ENCODE measurements around the gene PXDN.

Gene PXDN

DNA sequence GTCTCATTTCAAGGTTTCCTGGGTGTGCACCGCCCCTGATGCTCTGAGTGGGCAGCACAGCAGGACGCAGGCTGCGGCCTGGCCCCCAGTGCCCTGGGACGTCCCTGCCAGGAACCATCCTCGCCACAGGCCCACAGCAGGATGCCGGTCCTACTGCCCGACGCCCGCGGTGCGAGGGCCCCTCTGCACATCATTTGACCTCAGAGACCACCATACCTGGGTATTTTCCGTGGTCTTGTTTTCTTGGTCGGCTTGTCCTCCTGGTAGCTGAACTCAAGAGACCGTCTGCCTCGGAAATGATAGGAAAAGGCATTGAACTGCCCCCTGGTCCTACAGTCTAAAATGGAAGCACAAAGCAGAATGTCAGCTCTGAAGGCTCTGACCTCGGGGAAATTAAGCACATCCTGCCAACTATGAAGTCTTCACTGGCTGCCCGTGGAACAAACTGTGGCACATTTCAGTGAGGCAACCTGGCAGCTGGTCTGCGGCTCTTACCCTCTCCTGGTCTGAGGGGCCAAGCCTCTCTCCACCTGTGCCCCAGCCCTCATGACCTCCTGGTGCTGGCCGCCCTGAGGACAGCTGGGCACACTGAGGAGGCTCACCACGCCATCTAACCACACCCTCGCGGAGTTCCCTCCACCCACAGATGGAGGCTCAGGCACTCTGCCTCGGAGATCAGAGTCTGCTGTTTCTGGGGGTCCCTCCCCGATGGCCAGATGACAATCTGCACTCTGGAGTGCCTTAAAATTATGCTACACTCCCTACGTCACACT lies 105.0 kb downstream of the PXDN start:
- H3K27me3 Mint-ChIP-seq = no peaks in the 10 kb centered on the region
- DNase-seq = no peak
- H3K27ac Mint-ChIP-seq = no peak overlapping the region
- no peak overlapping the region for H3K4me3 Mint-ChIP-seq
- H3K4me1 Mint-ChIP-seq (ENCODE audit: low read depth) = no peaks in the 10 kb centered on the region
- H3K36me3 Mint-ChIP-seq (ENCODE audit: low read depth) = no peaks in the 10 kb centered on the region
- no peaks in the 10 kb centered on the region for H3K9me3 Mint-ChIP-seq

DNA sequence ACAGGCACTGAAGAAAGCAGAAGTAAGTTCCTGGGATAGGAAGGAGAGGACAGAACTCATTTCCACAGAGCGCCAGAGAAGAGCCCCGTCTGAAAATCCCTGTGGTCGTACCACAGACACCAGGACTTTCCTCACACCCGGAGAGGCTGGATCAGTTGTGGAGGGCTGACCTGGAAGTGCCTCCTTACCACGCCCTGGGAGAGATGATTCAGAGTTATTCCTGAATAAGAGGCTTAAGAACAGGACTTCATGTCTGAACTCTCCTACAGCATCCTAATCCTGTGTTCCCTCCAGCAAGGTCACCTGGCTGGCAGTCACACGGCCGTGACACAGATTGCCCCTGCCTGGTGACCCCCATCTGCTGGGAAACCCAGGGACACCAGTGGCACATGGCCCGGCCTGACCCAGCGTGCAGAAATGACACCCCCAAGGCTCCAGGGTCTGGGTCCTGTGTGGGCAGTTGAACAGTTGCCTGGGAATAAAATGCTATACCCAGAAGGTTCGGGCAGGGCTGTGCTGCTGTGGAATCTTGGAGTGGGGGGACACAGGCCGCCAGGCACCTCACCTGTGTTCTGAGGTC lies 105.9 kb downstream of the PXDN start:
- Mint-ChIP-seq H3K9me3 (no peaks in the 10 kb centered on the region), H3K27ac (no peak overlapping the region), H3K4me1 (ENCODE audit: low read depth) (no peaks in the 10 kb centered on the region), H3K36me3 (ENCODE audit: low read depth) (no peaks in the 10 kb centered on the region), H3K4me3 (no peak overlapping the region), H3K27me3 (no peaks in the 10 kb centered on the region)
- no peak for DNase-seq

DNA sequence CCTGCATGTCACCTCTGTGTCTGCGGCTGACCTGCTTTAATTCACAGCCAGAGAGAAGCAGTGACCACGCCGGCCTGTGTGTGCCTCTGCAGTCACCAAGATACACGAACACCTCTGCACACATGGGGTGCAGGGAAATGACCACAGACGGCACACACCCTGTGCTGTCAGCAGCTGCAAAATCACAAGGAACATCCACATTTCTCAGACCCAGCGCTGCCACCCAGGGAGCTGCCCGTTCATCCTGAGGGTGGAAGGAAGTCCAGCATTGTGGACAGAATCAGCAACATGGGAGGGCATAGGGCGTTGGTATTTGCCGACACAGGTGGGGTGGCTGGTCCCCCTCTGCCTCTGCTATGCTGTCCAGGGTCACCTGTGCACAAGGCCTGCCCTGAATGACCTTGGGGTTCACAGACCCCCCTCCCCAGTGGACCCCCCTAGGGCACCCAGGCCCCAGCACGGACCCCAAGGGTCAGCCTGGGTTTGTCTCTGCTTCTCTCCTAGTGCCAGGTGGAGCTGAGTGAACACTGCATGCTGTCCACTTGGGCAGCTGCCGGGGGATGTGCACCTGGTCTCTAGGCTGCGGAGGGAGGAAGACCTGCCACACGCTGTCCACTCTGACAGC lies 107.4 kb downstream of the PXDN start:
- H3K27me3 Mint-ChIP-seq = no peaks in the 10 kb centered on the region
- no peak for DNase-seq
- no peaks in the 10 kb centered on the region for H3K36me3 Mint-ChIP-seq (ENCODE audit: low read depth)
- H3K27ac Mint-ChIP-seq = no peak overlapping the region
- H3K9me3 Mint-ChIP-seq = no peaks in the 10 kb centered on the region
- no peaks in the 10 kb centered on the region for H3K4me1 Mint-ChIP-seq (ENCODE audit: low read depth)
- H3K4me3 Mint-ChIP-seq = no peak overlapping the region

- no peaks in the 10 kb centered on the region for H3K4me1 Mint-ChIP-seq (ENCODE audit: low read depth)
- no peak overlapping the region for H3K27ac Mint-ChIP-seq
- no peaks in the 10 kb centered on the region for H3K27me3 Mint-ChIP-seq
Measured at GRCh38 chr2:1635823-1636222, 108.5 kb downstream of the PXDN start.

DNA sequence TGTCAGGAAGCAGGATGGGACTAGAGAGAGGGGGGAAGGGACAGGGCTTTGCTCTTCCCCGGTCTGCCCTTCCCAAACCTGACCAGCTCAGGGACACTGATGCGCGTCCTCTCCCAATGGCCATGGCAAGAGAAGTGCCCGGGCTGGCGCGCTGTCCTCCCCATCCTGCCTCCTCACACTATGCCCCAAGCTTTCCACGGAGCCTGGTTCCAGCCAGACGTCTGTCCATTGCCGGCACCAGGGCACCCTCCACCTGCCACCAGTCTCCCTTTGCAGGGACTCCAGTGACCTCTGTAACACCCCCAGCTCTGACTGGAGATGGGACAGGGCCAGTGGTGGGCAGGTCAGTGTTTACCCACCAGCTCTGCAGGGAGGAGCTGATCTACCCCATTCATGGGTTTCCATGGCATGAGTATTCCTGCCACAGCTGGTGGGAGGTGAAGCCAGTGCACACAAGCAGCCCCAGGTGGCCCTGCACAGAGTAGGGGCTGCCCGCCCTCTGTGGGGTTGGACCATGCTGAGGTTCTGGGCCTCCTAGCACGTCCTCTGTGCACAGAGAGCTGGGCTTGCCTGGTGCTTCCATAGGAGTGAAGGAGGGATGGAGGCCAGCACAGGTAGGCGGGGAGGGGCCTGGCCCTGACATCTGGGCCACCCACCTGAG lies 109.5 kb downstream of the PXDN start:
- no peaks in the 10 kb centered on the region for H3K9me3 Mint-ChIP-seq
- H3K4me3 Mint-ChIP-seq = no peak overlapping the region
- no peak overlapping the region for H3K27ac Mint-ChIP-seq
- no peaks in the 10 kb centered on the region for H3K27me3 Mint-ChIP-seq
- H3K36me3 Mint-ChIP-seq (ENCODE audit: low read depth) = no peaks in the 10 kb centered on the region
- no peak for DNase-seq
- H3K4me1 Mint-ChIP-seq (ENCODE audit: low read depth) = no peaks in the 10 kb centered on the region

More at GRCh38 chr2:1635823-1636222, 108.5 kb downstream of the PXDN start:
- Mint-ChIP-seq H3K36me3 (ENCODE audit: low read depth) (no peaks in the 10 kb centered on the region), H3K4me3 (no peak overlapping the region), H3K9me3 (no peaks in the 10 kb centered on the region)
- DNase-seq = no peak

DNA sequence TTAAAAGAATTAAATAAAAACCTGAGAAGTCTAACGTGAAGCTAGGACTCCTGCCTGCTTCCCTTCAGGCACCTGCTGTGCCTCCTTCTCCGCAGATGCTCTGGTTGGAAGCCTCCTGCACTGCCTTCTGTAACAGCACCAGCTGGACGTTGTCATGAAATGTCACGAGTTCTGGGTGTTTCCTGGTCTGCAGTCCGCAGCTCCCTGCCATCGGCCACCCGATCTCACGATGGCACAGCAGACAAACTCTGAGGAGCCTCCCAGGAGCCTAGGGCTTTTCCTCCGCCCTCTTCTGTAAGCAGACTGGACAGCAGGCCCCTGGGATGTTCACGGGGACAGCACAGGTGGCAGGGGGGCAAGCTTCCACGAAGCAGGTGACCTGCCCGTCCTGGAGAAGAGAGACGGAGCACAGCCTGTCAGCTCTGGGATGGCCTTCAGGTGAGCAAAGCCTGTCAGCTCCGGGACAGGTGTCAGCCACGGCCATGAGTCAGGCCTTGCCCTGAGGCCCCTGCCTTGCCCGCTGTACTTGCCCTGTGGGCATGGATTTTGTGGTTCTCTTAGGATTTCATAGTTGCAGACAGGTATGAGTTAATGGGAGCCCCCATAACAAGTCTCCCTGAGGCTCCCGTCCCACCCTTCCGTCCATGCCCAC lies 110.3 kb downstream of the PXDN start:
- H3K4me3 Mint-ChIP-seq = no peak overlapping the region
- H3K36me3 Mint-ChIP-seq (ENCODE audit: low read depth) = no peaks in the 10 kb centered on the region
- no peaks in the 10 kb centered on the region for H3K27me3 Mint-ChIP-seq

GRCh38 chr2:1633092-1633671 lies 111.1 kb downstream of the PXDN start:
- H3K4me1 Mint-ChIP-seq (ENCODE audit: low read depth) = no peaks in the 10 kb centered on the region
- no peak for DNase-seq

More for the DNA sequence above, 110.3 kb downstream of the PXDN start:
- H3K27ac Mint-ChIP-seq = no peak overlapping the region
- DNase-seq = no peak
- no peaks in the 10 kb centered on the region for H3K9me3 Mint-ChIP-seq
- H3K4me1 Mint-ChIP-seq (ENCODE audit: low read depth) = no peaks in the 10 kb centered on the region

GRCh38 chr2:1632510-1632909 lies 111.8 kb downstream of the PXDN start:
- Mint-ChIP-seq H3K27me3 (peaks cover 5% of the 10 kb centered on the region), H3K4me3 (no peak overlapping the region), H3K4me1 (ENCODE audit: low read depth) (no peaks in the 10 kb centered on the region), H3K36me3 (ENCODE audit: low read depth) (no peaks in the 10 kb centered on the region), H3K27ac (no peak overlapping the region), H3K9me3 (no peaks in the 10 kb centered on the region)
- DNase-seq = no peak

More at GRCh38 chr2:1633092-1633671, 111.1 kb downstream of the PXDN start:
- no peak overlapping the region for H3K27ac Mint-ChIP-seq
- no peaks in the 10 kb centered on the region for H3K36me3 Mint-ChIP-seq (ENCODE audit: low read depth)
- no peaks in the 10 kb centered on the region for H3K9me3 Mint-ChIP-seq
- H3K27me3 Mint-ChIP-seq = peaks cover 4% of the 10 kb centered on the region
- no peak overlapping the region for H3K4me3 Mint-ChIP-seq

DNA sequence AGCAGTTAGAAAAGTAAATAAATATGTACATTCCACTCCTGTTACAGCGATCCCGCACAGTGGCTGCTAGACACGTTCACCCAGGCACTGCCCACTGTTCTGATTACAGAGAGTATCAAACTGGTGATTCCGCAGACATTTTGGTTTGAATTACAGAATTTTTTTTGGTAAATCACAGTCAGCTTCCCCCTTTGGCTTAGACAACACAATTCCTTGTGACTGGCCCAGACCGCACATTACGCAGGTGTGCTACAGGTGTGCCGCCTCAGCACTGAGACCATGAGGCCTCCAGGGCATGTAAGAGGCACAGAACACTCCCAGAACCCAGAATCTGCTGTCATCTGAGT lies 112.3 kb downstream of the PXDN start:
- Mint-ChIP-seq H3K27me3 (peaks cover 6% of the 10 kb centered on the region), H3K27ac (no peak overlapping the region), H3K36me3 (ENCODE audit: low read depth) (no peaks in the 10 kb centered on the region), H3K9me3 (no peaks in the 10 kb centered on the region), H3K4me3 (no peak overlapping the region), H3K4me1 (ENCODE audit: low read depth) (no peaks in the 10 kb centered on the region)
- no peak for DNase-seq

- Mint-ChIP-seq H3K9me3 (no peaks in the 10 kb centered on the region), H3K4me1 (ENCODE audit: low read depth) (no peaks in the 10 kb centered on the region), H3K27ac (no peak overlapping the region), H3K27me3 (peaks cover 6% of the 10 kb centered on the region), H3K4me3 (no peak overlapping the region), H3K36me3 (ENCODE audit: low read depth) (no peaks in the 10 kb centered on the region)
- DNase-seq = no peak
Measured at GRCh38 chr2:1631292-1632001, 112.9 kb downstream of the PXDN start.

DNA sequence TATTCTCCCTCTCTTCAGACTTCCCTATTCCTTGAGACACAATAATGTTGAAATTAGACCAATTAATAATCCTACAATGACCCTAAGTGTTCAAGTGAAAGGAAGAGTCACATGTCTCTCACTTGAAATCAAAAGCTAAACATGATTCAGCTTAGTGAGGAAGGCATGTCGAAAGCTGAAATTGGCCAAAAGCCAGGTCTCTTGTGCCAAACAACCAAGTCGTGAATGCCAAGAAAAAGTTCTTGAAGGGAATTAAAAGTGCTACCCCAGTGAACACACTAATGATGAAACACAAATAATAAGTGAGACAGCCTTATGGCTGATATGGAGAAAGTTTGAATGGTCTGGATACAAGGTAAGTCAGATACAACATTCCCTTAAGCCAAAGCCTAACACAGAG lies 115.4 kb downstream of the PXDN start:
- no peaks in the 10 kb centered on the region for H3K4me1 Mint-ChIP-seq (ENCODE audit: low read depth)
- H3K27me3 Mint-ChIP-seq = peaks cover 6% of the 10 kb centered on the region
- H3K36me3 Mint-ChIP-seq (ENCODE audit: low read depth) = no peaks in the 10 kb centered on the region
- H3K9me3 Mint-ChIP-seq = no peaks in the 10 kb centered on the region
- H3K4me3 Mint-ChIP-seq = no peak overlapping the region
- H3K27ac Mint-ChIP-seq = no peak overlapping the region
- DNase-seq = no peak

- no peak for DNase-seq
- Mint-ChIP-seq H3K4me1 (ENCODE audit: low read depth) (no peaks in the 10 kb centered on the region), H3K9me3 (no peaks in the 10 kb centered on the region), H3K4me3 (no peak overlapping the region), H3K36me3 (ENCODE audit: low read depth) (no peaks in the 10 kb centered on the region), H3K27ac (no peak overlapping the region), H3K27me3 (peaks cover 6% of the 10 kb centered on the region)
Measured at GRCh38 chr2:1627628-1628381, 116.5 kb downstream of the PXDN start.

DNA sequence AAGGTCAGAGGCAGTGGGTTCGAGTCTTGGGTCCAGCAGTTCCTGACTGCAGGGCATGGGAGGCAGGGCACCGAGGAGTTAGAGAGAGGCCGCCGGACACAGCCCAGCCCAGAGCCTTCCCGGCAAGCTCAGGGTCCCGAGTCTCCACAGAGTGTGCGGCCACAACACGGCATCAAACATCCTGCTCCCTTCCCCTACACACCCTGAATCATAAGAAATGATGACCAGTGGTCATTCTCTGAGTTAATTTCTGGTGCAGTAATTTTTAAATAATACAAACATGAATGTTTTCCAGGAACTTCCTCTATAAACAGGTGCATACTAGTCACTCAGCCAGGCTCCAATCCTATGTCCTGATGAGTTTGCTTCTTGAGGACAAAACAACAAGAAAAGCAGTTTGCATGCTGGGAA lies 118.0 kb downstream of the PXDN start:
- no peak overlapping the region for H3K27ac Mint-ChIP-seq
- no peaks in the 10 kb centered on the region for H3K4me1 Mint-ChIP-seq (ENCODE audit: low read depth)
- DNase-seq = no peak
- peaks cover 6% of the 10 kb centered on the region for H3K27me3 Mint-ChIP-seq
- no peaks in the 10 kb centered on the region for H3K36me3 Mint-ChIP-seq (ENCODE audit: low read depth)
- H3K9me3 Mint-ChIP-seq = no peaks in the 10 kb centered on the region
- H3K4me3 Mint-ChIP-seq = no peak overlapping the region
